Fibroblast of villous mesenchyme (primary cell): Measurements from ENCODE around the gene NUP88. TPM values are rescaled to one million over a fixed set of nuclear protein-coding genes. Genes with fewer than 3 reads are reported as not detected.
"Not testable (repeated sequence)": the region's sequence is repeated elsewhere in the genome, so short reads cannot be mapped to it uniquely, and the experiment has no call there.

Experiments
- DNase-seq: peaks from one replicate; pipeline ENCODE4 v3.0.0-alpha.2; 2010; ENCODE audit warnings: low read depth
- H3K4me3 ChIP-seq: 2 replicates; pipeline ENCODE4 v1.5.1; 2011; ENCODE audit warnings: low read depth, mild to moderate bottlenecking, low read length
- CTCF ChIP-seq: IDR thresholded peaks from 2 replicates; pipeline ENCODE4 v1.5.1; 2012; ENCODE audit warnings: low read depth, mild to moderate bottlenecking, low read length; ENCODE audit not compliant: insufficient read depth
- total RNA-seq: library from RNA; depleted of rRNA; stranded (reverse); fragments of >200 nt; gene quantifications from 2 replicates; pipeline ENCODE4 v1.2.3, GENCODE V29; 2012

Gene NUP88
- total RNA-seq, 1 donor = 106 TPM

GRCh38 chr17:5444209-5444608 lies 24.7 kb upstream of the NUP88 start:
- TF ChIP-seq CTCF = no peak
- DNase-seq = no peak
- H3K4me3 ChIP-seq = no peak overlapping the region

- H3K4me3 ChIP-seq = no peak overlapping the region
- no peak for TF ChIP-seq CTCF
- DNase-seq = no peak
These were observed 24.3 kb upstream of the NUP88 start for GRCh38 chr17:5443728-5444127.

GRCh38 chr17:5439446-5439764 lies 19.9 kb upstream of the NUP88 start:
- H3K4me3 ChIP-seq = peak overlapping the region; percentile 33
- no peak for TF ChIP-seq CTCF
- no peak for DNase-seq

GRCh38 chr17:5438716-5439445 lies 19.4 kb upstream of the NUP88 start, which contains the start of gene C1QBP:
Gene C1QBP (minus strand): TSS chr17:5439155. CDS start chr17:5439073, 82 bp downstream.
- H3K4me3 ChIP-seq = peak within 1 kb of the TSS; percentile 77
- peak; percentile 94 for DNase-seq
- TF ChIP-seq CTCF = peak; percentile 96

GRCh38 chr17:5437721-5438317 lies 18.4 kb upstream of the NUP88 start:
- peak; percentile 54 for DNase-seq
- peak overlapping the region; percentile 77 for H3K4me3 ChIP-seq

GRCh38 chr17:5435781-5436315 lies 16.4 kb upstream of the NUP88 start:
- not testable (repeated sequence) for DNase-seq, H3K4me3 ChIP-seq

More at GRCh38 chr17:5437721-5438317, 18.4 kb upstream of the NUP88 start:
- no peak for TF ChIP-seq CTCF

GRCh38 chr17:5434984-5435383 lies 15.5 kb upstream of the NUP88 start:
- TF ChIP-seq CTCF = no peak
- no peak overlapping the region for H3K4me3 ChIP-seq
- DNase-seq = no peak
